Measurements from ENCODE around the gene SETD2.

Gene SETD2

GRCh38 chr3:47108546-47108945 is 55.4 kb downstream of the SETD2 start:
- H3K27ac ChIP-seq = no peak overlapping the region
- TF ChIP-seq CTCF (conservative IDR thresholded peaks at IDR 0.05) = no peak

GRCh38 chr3:47104259-47104658 is 59.7 kb downstream of the SETD2 start:
- no peak for TF ChIP-seq CTCF (conservative IDR thresholded peaks at IDR 0.05)

GRCh38 chr3:47103619-47104018 is 60.3 kb downstream of the SETD2 start:
- no peak overlapping the region for H3K27ac ChIP-seq
- TF ChIP-seq CTCF (conservative IDR thresholded peaks at IDR 0.05) = no peak

More at GRCh38 chr3:47104259-47104658, 59.7 kb downstream of the SETD2 start:
- no peak overlapping the region for H3K27ac ChIP-seq

GRCh38 chr3:47102081-47102600 is 61.8 kb downstream of the SETD2 start:
- no peak for TF ChIP-seq CTCF (conservative IDR thresholded peaks at IDR 0.05)
- no peak overlapping the region for H3K27ac ChIP-seq

GRCh38 chr3:47098910-47099309 is 65.0 kb downstream of the SETD2 start:
- H3K27ac ChIP-seq = no peak overlapping the region
- TF ChIP-seq CTCF (conservative IDR thresholded peaks at IDR 0.05) = no peak

GRCh38 chr3:47097864-47098263 is 66.0 kb downstream of the SETD2 start:
- no peak for TF ChIP-seq CTCF (conservative IDR thresholded peaks at IDR 0.05)
- no peak overlapping the region for H3K27ac ChIP-seq

GRCh38 chr3:47096959-47097358 is 67.0 kb downstream of the SETD2 start:
- H3K27ac ChIP-seq = no peak overlapping the region
- TF ChIP-seq CTCF (conservative IDR thresholded peaks at IDR 0.05) = no peak
